ENCODE measurements around the gene UNKL.

Gene UNKL

DNA sequence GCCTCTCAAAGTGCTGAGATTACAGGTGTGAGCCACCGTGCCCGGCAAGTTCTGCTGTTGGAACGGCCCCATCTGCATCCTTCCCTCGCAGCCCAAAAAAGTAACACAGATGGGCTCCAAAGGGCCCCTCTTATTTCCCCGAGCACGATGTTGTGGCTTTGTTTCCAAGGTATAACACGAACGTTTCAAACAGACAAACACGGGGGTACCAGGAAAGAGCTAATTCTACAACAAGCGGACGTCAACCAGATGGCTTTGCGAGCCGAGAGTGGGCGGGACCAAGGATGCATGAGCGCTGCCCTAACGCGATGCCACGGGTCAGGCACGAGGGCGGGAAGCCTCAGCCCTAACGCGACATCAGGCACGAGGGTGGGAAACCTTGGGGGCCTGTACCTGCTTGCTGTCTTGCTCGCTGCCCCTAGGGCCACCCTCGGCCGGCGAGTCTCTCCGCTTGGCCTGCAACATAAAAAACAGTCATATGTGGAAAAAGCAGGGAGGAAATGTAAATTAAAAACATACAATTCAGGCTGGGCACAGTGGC, 24.2 kb downstream of the UNKL start:
- in situ Hi-C loops (cut with HindIII; ENCODE audit: low pct_ligation_motif_present, low pct_unique_long_range_greater_than_20kb, low sequenced_read_pairs) = loop anchor here (25.0 kb wide), 1 partner anchor 103 kb away; no protein-coding TSS in a partner anchor
- no peak for DNase-seq

- in situ Hi-C loops (cut with HindIII; ENCODE audit: low pct_ligation_motif_present, low pct_unique_long_range_greater_than_20kb, low sequenced_read_pairs) = loop anchor here (25.0 kb wide), 1 partner anchor 102 kb away; no protein-coding TSS in a partner anchor
- DNase-seq = no peak
Observed at GRCh38 chr16:1389762-1390161, 24.7 kb downstream of the UNKL start.

DNA sequence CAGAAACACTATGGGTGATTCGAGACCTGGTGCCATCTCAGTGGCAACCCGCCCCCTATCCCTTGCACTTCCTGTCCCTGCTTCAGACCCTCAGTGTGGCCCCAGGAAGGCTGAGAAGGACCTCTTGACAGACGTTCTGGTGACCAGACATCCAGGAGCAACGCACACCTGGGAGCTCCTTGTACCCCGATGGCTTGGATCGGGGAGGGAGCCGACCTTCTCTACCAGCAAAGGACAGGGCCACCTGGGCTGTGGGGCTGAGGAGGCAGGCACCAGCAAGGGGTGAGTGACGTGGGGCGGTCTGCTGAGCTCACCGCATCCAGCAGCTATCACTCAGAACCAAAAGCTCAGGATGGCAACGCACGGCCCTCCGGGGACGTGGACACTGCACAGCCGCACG, 27.2 kb downstream of the UNKL start:
- DNase-seq = no peak
- in situ Hi-C loops (cut with HindIII; ENCODE audit: low pct_ligation_motif_present, low pct_unique_long_range_greater_than_20kb, low sequenced_read_pairs) = loop anchor here (25.0 kb wide), 1 partner anchor 100 kb away; no protein-coding TSS in a partner anchor

DNA sequence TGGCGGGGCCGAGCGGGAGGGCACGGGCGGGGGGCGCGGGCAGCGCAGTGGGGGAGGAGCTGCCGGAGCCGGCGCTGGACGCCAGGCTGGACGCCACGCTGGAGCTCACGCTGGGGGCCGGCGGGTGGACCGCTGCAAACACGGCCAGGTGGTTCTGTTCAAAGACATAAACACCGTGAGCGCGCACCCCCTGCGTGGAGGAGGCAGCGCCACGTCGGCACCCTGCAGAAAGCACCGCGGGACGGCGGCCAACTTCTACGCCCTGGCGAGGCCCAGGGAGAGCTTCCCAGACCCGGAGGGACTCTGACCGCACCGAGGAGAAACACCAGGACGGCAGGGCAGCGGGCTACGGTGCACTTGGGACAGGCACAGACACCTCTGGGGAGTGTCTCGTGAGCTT, 29.3 kb downstream of the UNKL start:
- no peak for DNase-seq
- in situ Hi-C loops (cut with HindIII; ENCODE audit: low pct_ligation_motif_present, low pct_unique_long_range_greater_than_20kb, low sequenced_read_pairs) = loop anchor here (25.0 kb wide), 1 partner anchor 98 kb away; no protein-coding TSS in a partner anchor

DNA sequence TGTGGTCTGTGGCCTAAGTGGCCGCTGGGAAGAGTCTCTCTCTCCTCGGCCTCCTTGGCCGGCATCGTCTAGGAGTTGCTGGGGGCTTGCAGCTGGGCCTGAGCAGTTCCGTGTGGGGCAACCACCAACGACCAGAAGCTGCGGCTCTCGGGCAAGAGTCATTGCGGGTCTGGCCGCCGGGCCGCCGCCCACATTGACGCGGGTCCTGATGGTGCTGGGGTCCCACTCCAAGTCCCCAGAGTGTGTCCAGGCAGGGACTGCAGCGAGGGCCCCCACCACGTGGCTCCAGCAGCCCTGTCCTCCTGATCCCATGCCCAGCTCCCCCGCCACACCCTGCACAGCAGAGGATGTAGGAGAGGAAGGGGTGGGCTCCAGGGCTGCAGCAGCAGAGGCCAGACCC, 30.9 kb downstream of the UNKL start:
- no peak for DNase-seq
- in situ Hi-C loops (cut with HindIII; ENCODE audit: low pct_ligation_motif_present, low pct_unique_long_range_greater_than_20kb, low sequenced_read_pairs) = loop anchor here (25.0 kb wide), 1 partner anchor 96 kb away; no protein-coding TSS in a partner anchor

DNA sequence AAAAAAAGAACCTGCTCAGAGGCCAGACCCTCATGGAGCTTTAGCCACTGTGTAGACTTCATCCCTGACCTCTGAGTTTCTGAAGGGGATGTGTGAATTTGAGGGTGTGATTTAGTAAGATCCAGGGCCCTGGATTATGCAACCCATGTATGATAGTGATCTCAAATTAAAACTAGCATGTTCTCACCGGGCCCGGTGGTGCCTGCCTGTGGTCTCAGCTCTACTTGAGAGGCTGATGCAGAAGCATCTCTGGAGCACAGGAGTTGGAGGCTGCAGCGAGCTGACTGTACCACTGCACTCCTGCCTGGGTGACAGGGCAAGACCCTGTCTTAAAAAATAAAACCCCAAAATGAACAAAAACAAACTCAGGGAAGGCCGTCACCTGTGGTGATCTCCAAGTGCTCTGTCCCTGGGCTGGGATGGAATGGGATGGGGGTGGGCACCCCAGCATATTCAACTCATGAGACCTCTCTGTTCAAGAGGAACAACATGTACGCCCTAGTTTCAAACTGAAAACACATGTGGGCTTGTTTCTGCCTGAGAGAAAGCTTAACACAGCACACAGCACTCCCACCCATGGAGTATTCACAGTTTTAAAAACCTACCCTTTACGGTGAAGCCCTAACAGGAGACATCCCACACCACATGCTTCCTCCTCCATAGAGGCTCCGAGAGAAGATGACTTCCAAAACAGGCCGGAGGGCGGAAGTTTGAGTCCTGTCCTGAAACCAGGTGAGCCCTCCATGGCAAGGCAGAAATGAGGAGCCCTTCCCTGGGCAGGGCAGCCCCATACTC, 32.7 kb downstream of the UNKL start:
- DNase-seq = no peak
- in situ Hi-C loops (cut with HindIII; ENCODE audit: low pct_ligation_motif_present, low pct_unique_long_range_greater_than_20kb, low sequenced_read_pairs) = loop anchor here (25.0 kb wide), 1 partner anchor 95 kb away; no protein-coding TSS in a partner anchor

DNA sequence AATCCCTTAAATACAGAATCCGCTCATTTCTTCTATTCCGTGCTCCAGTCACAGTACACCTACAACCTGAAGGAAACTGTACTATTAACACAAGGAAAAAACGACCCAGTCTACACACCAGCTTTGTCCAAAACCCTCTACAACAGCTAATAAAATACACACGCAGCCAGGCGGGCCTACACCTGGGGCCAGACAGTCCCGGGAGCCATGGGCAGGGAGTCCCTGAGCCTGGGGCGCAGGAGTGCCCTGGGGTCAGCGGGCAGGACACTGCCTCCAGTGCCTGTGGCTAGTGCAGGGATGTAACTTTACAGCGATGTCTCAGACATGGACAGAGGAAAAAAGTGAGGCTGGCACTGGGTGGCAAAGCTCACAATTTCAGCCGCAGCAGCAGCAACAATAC, 34.3 kb downstream of the UNKL start:
- DNase-seq = no peak
- in situ Hi-C loops (cut with HindIII; ENCODE audit: low pct_ligation_motif_present, low pct_unique_long_range_greater_than_20kb, low sequenced_read_pairs) = loop anchor here (25.0 kb wide), 1 partner anchor 93 kb away; no protein-coding TSS in a partner anchor

DNA sequence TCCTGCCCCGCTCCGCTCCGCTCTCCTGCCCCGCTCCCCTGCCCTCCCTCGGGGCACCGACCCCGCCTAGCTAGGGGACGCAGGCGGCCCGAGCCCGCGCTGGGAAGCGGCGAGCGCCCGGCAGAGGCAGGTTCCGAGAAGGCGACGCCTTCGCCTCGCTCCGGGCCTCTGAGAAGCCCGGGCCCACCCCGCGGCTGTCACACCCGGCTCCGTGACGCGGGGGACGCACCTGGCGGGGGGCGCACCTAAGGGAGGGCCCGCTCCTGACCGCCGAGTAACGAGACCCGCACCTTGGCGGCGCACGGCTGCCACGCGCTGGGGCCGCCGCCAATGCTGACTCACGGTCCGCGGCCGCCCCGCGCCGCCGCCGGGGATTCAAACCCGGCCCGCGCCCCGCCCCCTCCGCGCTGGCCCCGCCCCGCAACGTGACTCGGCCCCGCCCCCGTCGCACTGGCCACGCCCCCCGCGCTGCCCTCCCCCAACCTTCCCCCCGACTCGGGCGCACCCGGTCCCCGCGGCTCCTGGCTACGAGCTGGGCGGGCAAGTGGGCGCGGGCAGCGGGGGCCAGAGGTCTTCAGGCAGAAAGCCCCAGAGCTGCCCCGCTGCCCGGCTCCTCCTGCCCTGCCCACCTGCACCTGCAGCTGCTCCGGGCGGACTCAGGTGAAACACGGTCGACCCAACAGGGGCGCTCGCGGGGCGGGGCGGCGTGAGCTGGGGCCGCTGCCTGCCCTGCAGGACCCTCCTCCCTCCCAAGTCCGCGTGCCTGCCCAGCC, 35.0 kb downstream of the UNKL start:
- in situ Hi-C loops (cut with HindIII; ENCODE audit: low pct_ligation_motif_present, low pct_unique_long_range_greater_than_20kb, low sequenced_read_pairs) = loop anchor here (25.0 kb wide), 1 partner anchor 92 kb away; no protein-coding TSS in a partner anchor
- DNase-seq = peak; percentile 73

- in situ Hi-C loops (cut with HindIII; ENCODE audit: low pct_ligation_motif_present, low pct_unique_long_range_greater_than_20kb, low sequenced_read_pairs) = loop anchor here (25.0 kb wide), 1 partner anchor 92 kb away; no protein-coding TSS in a partner anchor
- peak; percentile 78 for DNase-seq
Observed at GRCh38 chr16:1378804-1379303, 35.6 kb downstream of the UNKL start.

- in situ Hi-C loops (cut with HindIII; ENCODE audit: low pct_ligation_motif_present, low pct_unique_long_range_greater_than_20kb, low sequenced_read_pairs) = loop anchor here (25.0 kb wide), 1 partner anchor 91 kb away; no protein-coding TSS in a partner anchor
- DNase-seq = no peak
Observed at GRCh38 chr16:1378087-1378803, 36.3 kb downstream of the UNKL start.

- in situ Hi-C loops (cut with HindIII; ENCODE audit: low pct_ligation_motif_present, low pct_unique_long_range_greater_than_20kb, low sequenced_read_pairs) = loop anchor here (25.0 kb wide), 1 partner anchor 90 kb away; no protein-coding TSS in a partner anchor
- DNase-seq = no peak
Observed at GRCh38 chr16:1377406-1378010, 37.0 kb downstream of the UNKL start.

DNA sequence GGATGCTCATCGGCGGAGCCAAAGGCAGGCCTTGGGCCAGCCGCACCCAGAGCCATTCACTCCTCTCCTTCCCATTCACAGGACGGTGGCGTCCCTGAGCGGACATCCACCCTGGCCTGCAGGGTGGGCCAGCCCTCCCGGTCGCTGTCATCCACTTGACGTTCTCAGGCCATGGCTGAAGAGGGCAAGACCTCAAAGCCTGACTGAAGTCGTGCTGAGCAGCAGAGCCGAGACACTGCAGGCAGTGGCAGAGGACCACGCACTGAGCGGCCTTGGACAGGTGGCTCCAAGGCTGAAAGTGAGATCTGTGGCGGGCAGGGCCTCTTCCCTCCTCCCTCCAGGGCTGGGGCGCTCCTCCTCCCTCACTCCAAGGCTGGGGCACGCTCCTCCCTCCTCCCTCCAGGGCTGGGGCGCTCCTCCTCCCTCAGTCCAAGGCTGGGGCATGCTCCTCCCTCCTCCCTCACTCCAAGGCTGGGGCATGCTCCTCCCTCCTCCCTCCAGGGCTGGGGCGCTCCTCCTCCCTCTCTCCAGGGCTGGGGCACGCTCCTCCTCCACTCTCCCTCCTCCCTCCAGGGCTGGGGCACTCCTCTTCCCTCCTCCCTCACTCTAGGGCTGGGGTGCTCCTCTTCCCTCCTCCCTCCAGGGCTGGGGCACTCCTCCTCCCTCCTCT, 38.6 kb downstream of the UNKL start:
- no peak for DNase-seq
- in situ Hi-C loops (cut with HindIII; ENCODE audit: low pct_ligation_motif_present, low pct_unique_long_range_greater_than_20kb, low sequenced_read_pairs) = loop anchor here (25.0 kb wide), 1 partner anchor 89 kb away; no protein-coding TSS in a partner anchor

DNA sequence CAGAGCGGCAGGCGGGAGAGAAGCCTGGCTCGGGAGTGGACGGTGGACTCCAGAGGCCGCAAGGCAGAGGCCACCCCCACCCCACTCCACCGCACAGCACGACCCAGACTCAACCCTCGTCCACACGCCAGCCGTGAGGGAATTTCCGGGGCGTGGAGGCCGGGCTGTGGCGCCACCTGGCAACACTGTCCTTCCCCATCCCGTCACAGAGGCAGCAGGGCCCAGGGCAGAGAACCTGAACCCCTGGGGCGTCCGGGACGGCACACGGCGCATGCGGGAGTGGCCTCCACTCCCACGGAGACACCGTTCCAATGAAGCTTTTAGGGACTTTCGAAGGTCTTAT, 39.2 kb downstream of the UNKL start:
- no peak for DNase-seq
- in situ Hi-C loops (cut with HindIII; ENCODE audit: low pct_ligation_motif_present, low pct_unique_long_range_greater_than_20kb, low sequenced_read_pairs) = loop anchor here (25.0 kb wide), 1 partner anchor 88 kb away; no protein-coding TSS in a partner anchor

GRCh38 chr16:1374418-1375297, 39.8 kb downstream of the UNKL start:
- in situ Hi-C loops (cut with HindIII; ENCODE audit: low pct_ligation_motif_present, low pct_unique_long_range_greater_than_20kb, low sequenced_read_pairs) = loop anchor here (25.0 kb wide), 1 partner anchor 87 kb away; no protein-coding TSS in a partner anchor
- no peak for DNase-seq

DNA sequence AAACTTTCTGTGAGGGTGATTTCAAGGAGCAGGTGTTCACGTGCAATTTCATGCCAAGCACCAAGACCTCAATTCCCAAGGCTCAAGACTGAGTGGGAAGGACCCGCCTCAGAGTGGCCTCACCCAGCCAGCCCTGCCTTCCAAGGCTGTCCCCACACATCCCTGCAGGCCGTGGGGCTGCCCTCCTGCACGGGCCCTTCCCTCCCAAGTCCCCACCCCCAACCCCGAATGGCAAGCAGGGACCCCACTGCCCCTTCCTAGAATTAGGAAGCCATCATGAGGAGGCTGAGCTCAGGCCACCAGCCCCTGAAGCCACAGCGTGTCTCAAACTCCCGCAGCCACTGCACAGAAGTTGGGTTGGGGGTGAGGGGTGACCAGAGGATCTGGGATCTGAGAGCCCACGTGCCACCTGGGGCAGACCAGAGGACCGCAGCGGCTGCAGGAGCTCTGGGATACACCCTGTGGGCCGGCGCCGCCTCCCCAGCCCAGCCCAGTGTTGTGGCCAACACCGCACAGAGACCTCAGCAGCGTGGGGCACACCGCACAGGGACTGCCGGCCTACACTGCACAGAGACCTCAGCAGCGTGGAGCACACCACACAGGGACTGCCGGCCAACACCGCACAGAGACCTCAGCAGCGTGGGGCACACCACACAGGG, 42.1 kb downstream of the UNKL start:
- in situ Hi-C loops (cut with HindIII; ENCODE audit: low pct_ligation_motif_present, low pct_unique_long_range_greater_than_20kb, low sequenced_read_pairs) = no loop called here
- no peak for DNase-seq

All from ACHN (cell line).